ENCODE results near the gene THADA.

- TF ChIP-seq POLR2A (IDR thresholded peaks at IDR 0.05) (no peak), CTCF (IDR thresholded peaks at IDR 0.05) (no peak), EP300 (IDR thresholded peaks at IDR 0.05) (peak in 2 of 4 donors; percentile 67 to 75)
Observed at GRCh38 chr2:43526994-43527393, 68.8 kb downstream of the THADA start.
